Measurements from ENCODE around the gene RGL3. TPM values are rescaled to one million over a fixed set of nuclear protein-coding genes. Genes with fewer than 3 reads are reported as not detected.

RGL3 gene
- polyA plus RNA-seq, 1 of the 3 experiments (the other 2 are of a cell fraction) = 13.3 TPM

DNA sequence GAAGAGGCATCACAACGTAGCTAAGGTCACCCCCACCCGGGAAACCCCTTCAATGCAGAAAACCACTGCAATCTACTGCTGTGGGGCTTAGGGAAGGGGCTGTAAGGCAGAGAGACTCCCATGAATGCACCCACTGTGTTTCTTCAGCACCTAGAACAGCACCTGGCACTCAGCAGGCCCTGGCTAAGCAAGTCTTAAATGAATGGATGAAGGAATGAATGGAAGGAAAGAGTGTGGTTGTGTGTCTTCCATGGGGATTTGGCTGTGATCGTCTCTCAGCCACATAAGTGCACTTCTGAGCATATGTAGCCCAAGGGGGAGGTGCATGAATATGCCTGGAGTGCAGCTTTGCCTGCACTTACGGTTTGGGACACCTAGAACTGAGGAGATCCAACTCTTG is 69.9 kb downstream of the RGL3 start:
- H4K20me1 ChIP-seq (ENCODE audit: insufficient read depth) = peaks cover under 1% of the 10 kb centered on the region; the same call in 1 of the 2 replicates
- TF ChIP-seq REST (IDR thresholded peaks at IDR 0.05; ENCODE audit: low read depth, low read length) (peak; percentile 72; the same call in 1 of the 2 replicates), FOXJ3 (CRISPR knock-in tag; IDR thresholded peaks at IDR 0.05) (no peak)
- H3K4me1 ChIP-seq (ENCODE audit: control insufficient read depth in 1 of 2, insufficient read depth in 2 of 2, low read depth in 1 of 2, low read length in 1 of 2) = peaks cover 10 to 13% of the 10 kb centered on the region in 2 experiments; a peak in 2 of 4 replicates
- ChIA-PET POLR2A (no interaction called here), CTCF (interaction anchor here (1.5 kb wide), 1 partner anchor 55 kb away, joined by 6 read pairs; no protein-coding TSS in a partner anchor)
- H3F3A ChIP-seq (replicated peaks; ENCODE audit: insufficient read depth) = peaks cover 13% of the 10 kb centered on the region
- H3K9ac ChIP-seq = no peak overlapping the region
- no peaks in the 10 kb centered on the region for H3K9me3 ChIP-seq
- H3K9me2 ChIP-seq = no peaks in the 10 kb centered on the region
- H3K27me3 ChIP-seq (ENCODE audit: insufficient read depth) = no peaks in the 10 kb centered on the region
- H3K79me2 ChIP-seq (ENCODE audit: insufficient read depth) = no peaks in the 10 kb centered on the region
- H3K4me3 ChIP-seq (ENCODE audit: low read depth in 2 of 2, low read length in 1 of 2) = no peak overlapping the region
- H3K4me2 ChIP-seq = no peak overlapping the region
- no peak overlapping the region for H3K27ac ChIP-seq (ENCODE audit: low read depth in 2 of 2, low read length in 1 of 2)
- no peak for DNase-seq
- WGBS (ENCODE audit: low lambda C conversion rate) = 73% methylated on average over 4 of the region's 4 CpGs
- no peak overlapping the region for H2AFZ ChIP-seq (ENCODE audit: low read depth)
- H3K36me3 ChIP-seq (replicated peaks in 1 of 2; ENCODE audit: control insufficient read depth in 1 of 2, insufficient read depth in 2 of 2, low read length in 1 of 2) = no peaks in the 10 kb centered on the region

DNA sequence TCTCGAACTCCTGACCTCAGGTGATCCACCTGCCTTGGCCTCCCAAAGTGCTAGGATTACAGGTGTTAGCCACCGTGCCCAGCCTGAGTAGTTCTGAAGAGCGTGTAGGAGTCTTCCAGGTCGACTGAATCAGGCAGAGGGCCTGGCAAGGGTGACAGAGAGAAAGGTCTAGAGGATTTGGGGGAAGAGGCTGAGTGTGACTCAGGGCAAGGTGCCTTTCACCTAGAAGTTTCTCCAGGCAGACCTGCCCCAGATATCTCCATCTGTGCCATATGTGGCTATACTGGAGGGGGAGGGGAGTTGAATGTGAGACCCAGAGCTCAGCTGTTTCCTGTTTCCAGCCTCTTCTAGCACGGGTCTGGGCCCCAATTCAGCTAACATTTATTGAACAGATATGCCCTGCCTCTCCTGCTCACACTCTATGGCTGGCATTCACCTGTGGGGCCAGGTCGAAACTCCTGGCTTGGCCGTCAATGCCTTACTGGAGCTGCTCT is 71.5 kb downstream of the RGL3 start:
- no peaks in the 10 kb centered on the region for H3K27me3 ChIP-seq (ENCODE audit: insufficient read depth)
- no peak overlapping the region for H2AFZ ChIP-seq (ENCODE audit: low read depth)
- H4K20me1 ChIP-seq (ENCODE audit: insufficient read depth) = peaks cover 7% of the 10 kb centered on the region
- H3K4me3 ChIP-seq (ENCODE audit: low read depth in 2 of 2, low read length in 1 of 2) = no peak overlapping the region
- no peak overlapping the region for H3K4me2 ChIP-seq
- H3K9ac ChIP-seq = no peak overlapping the region
- H3K9me2 ChIP-seq = no peaks in the 10 kb centered on the region
- peaks cover 13 to 14% of the 10 kb centered on the region in 2 experiments; a peak in 2 of 4 replicates for H3K4me1 ChIP-seq (ENCODE audit: control insufficient read depth in 1 of 2, insufficient read depth in 2 of 2, low read depth in 1 of 2, low read length in 1 of 2)
- peaks cover 0 to 3% of the 10 kb centered on the region in 2 experiments for H3K36me3 ChIP-seq (replicated peaks in 1 of 2; ENCODE audit: control insufficient read depth in 1 of 2, insufficient read depth in 2 of 2, low read length in 1 of 2)
- peaks cover 18% of the 10 kb centered on the region for H3F3A ChIP-seq (replicated peaks; ENCODE audit: insufficient read depth)
- ChIA-PET CTCF (interaction anchor here (1.4 to 2.2 kb wide), 5 partner anchors 29 to 135 kb away, joined by 4 to 10 read pairs (median 6); partner anchors contain the start of gene TSPAN16), POLR2A (interaction anchor here (2.3 kb wide), 1 partner anchor 27 kb away, joined by 15 read pairs; the partner anchor contains the start of gene SWSAP1)
- DNase-seq = no peak
- TF ChIP-seq POLR2AphosphoS5 (IDR thresholded peaks at IDR 0.05; ENCODE audit: low read depth, low read length) (no peak), RXRA (IDR thresholded peaks at IDR 0.05; ENCODE audit: borderline replicate concordance, low read depth) (no peak), FOSL2 (IDR thresholded peaks at IDR 0.05; ENCODE audit: borderline replicate concordance, low read depth) (no peak), RCOR1 (IDR thresholded peaks at IDR 0.05; ENCODE audit: low read length) (no peak), TEAD4 (IDR thresholded peaks at IDR 0.05; ENCODE audit: borderline replicate concordance, insufficient read depth) (no peak), IRF3 (IDR thresholded peaks at IDR 0.05; ENCODE audit: low read depth, low read length) (no peak), SMC3 (IDR thresholded peaks at IDR 0.05; ENCODE audit: low read depth, low read length) (no peak), MEF2A (IDR thresholded peaks at IDR 0.05; ENCODE audit: borderline replicate concordance, low read depth) (no peak), NFIC (IDR thresholded peaks at IDR 0.05; ENCODE audit: borderline replicate concordance) (no peak)
- TF ChIP-seq, protein P1, sequence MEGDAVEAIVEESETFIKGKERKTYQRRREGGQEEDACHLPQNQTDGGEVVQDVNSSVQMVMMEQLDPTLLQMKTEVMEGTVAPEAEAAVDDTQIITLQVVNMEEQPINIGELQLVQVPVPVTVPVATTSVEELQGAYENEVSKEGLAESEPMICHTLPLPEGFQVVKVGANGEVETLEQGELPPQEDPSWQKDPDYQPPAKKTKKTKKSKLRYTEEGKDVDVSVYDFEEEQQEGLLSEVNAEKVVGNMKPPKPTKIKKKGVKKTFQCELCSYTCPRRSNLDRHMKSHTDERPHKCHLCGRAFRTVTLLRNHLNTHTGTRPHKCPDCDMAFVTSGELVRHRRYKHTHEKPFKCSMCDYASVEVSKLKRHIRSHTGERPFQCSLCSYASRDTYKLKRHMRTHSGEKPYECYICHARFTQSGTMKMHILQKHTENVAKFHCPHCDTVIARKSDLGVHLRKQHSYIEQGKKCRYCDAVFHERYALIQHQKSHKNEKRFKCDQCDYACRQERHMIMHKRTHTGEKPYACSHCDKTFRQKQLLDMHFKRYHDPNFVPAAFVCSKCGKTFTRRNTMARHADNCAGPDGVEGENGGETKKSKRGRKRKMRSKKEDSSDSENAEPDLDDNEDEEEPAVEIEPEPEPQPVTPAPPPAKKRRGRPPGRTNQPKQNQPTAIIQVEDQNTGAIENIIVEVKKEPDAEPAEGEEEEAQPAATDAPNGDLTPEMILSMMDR (IDR thresholded peaks at IDR 0.05) = no peak
- TF ChIP-seq, protein P2, sequence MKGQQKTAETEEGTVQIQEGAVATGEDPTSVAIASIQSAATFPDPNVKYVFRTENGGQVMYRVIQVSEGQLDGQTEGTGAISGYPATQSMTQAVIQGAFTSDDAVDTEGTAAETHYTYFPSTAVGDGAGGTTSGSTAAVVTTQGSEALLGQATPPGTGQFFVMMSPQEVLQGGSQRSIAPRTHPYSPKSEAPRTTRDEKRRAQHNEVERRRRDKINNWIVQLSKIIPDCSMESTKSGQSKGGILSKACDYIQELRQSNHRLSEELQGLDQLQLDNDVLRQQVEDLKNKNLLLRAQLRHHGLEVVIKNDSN (IDR thresholded peaks at IDR 0.05; ENCODE audit: borderline replicate concordance, low read depth) = no peak
- WGBS (ENCODE audit: low lambda C conversion rate) = 86% methylated on average over 7 of the region's 7 CpGs
- H3K27ac ChIP-seq (ENCODE audit: low read depth in 2 of 2, low read length in 1 of 2) = no peak overlapping the region
- no peaks in the 10 kb centered on the region for H3K79me2 ChIP-seq (ENCODE audit: insufficient read depth)
- no peaks in the 10 kb centered on the region for H3K9me3 ChIP-seq
